Measurements from ENCODE around the gene TTF2. TPM values are rescaled to one million over a fixed set of nuclear protein-coding genes. Genes with fewer than 3 reads are reported as not detected.

The TTF2 gene
- 89.6 and 93.2 TPM in 2 replicates for total RNA-seq (2021; fragmentation: NEBNext Ultra II Directional; extraction: Animal tissue kit (Norgen Biotek cat#: 25700))
- polyA plus RNA-seq (2011; rRNA removed), result 16.9 and 27.5 TPM in 2 replicates
- polyA plus RNA-seq (2011; cell fraction: cytosol; rRNA removed), result 37.3 TPM
- 52.7 TPM for polyA plus RNA-seq (2011; cell fraction: nucleus; rRNA removed)
- 24.3 to 65.3 TPM (median 32.5 TPM) in 4 replicates for polyA plus RNA-seq (2012, experiment 1 of 2)
- polyA plus RNA-seq (2012, experiment 2 of 2), result 1.4 TPM
- polyA plus RNA-seq (2013, experiment 1 of 2), result 28.2 TPM
- 26.0 TPM for polyA plus RNA-seq (2013, experiment 2 of 2)
- polyA minus RNA-seq (2011; rRNA and poly(A)+ RNA removed), result 47.2 and 49.3 TPM in 2 replicates
- polyA minus RNA-seq (2011; cell fraction: cytosol; rRNA and poly(A)+ RNA removed), result 53.4 TPM
- polyA minus RNA-seq (2011; cell fraction: nucleus; rRNA and poly(A)+ RNA removed), result 90.0 TPM
- long read RNA-seq, experiment 1, full-length matches to known transcripts, result 2 of 40 reads
- long read RNA-seq, experiment 1, partial matches to known transcripts, result 11 of 40 reads
- long read RNA-seq, experiment 1, other reads (novel, unspliced or antisense), result 27 of 40 reads
- long read RNA-seq, experiment 2, partial matches to known transcripts, result 2 of 10 reads
- long read RNA-seq, experiment 2, other reads (novel, unspliced or antisense), result 8 of 10 reads

- Histone ChIP-seq H4K8ac (ENCODE audit: extremely low read depth, insufficient read depth, low read length) (peak within 1 kb of the TSS; percentile 92), H4K5ac (ENCODE audit: insufficient read length, low read depth, low read length) (peak within 1 kb of the TSS; percentile 88), H3K9me3 (ENCODE audit: insufficient read depth in 2 of 2, low read depth in 1 of 2, low read length in 1 of 2) (no peaks in the 10 kb centered on the region), H2BK20ac (ENCODE audit: low read length) (no peak within 1 kb of the TSS), H2BK15ac (ENCODE audit: low read length) (0 out of 2 replicates have a peak within 1 kb of the TSS, but pooled peaks have one; percentile 14), H3K27me3 (replicated peaks in 1 of 4; ENCODE audit: control insufficient read depth in 3 of 4, extremely low read depth in 1 of 4, insufficient read depth in 3 of 4, low read length in 3 of 4) (no peaks in the 10 kb centered on the region), H3K4me2 (ENCODE audit: insufficient read depth in 1 of 2, low read depth in 2 of 2, low read length in 2 of 2) (peak within 1 kb of the TSS; percentile 81 to 88), H4K91ac (replicated peaks; ENCODE audit: insufficient read length, low read length) (no peak within 1 kb of the TSS), H3K23me2 (ENCODE audit: low read depth, low read length) (peaks cover 3% of the 10 kb centered on the region; the same call in 1 of the 2 replicates), H2BK12ac (ENCODE audit: low read depth, low read length) (no peak within 1 kb of the TSS; the same call in 1 of the 2 replicates), H3K36me3 (ENCODE audit: control insufficient read depth in 2 of 4, insufficient read depth in 4 of 4, low read length in 3 of 4) (peaks cover 6 to 17% (median 11%) of the 10 kb centered on the region in 4 experiments; a peak in 6 of 8 replicates), H3K4ac (replicated peaks; ENCODE audit: insufficient read length, low read depth, low read length) (peak within 1 kb of the TSS; percentile 55), H2AFZ (ENCODE audit: low read length) (peak within 1 kb of the TSS; percentile 49; the same call in 1 of the 2 replicates), H3K9ac (replicated peaks in 1 of 4; ENCODE audit: extremely low read depth in 1 of 4, low read depth in 3 of 4, low read length in 3 of 4) (peak within 1 kb of the TSS; percentile 92 to 97 (median 96)), H3K4me3 (ENCODE audit: extremely low read depth in 1 of 4, insufficient read depth in 2 of 4, low read depth in 3 of 4, low read length in 4 of 4) (peak within 1 kb of the TSS; percentile 77 to 96 (median 90)), H2BK120ac (replicated peaks; ENCODE audit: low read depth, low read length) (no peak within 1 kb of the TSS), H2BK5ac (ENCODE audit: low read depth, low read length) (peak within 1 kb of the TSS; percentile 85), H2AK5ac (ENCODE audit: low read depth, low read length) (no peak within 1 kb of the TSS), H4K20me1 (replicated peaks in 1 of 2; ENCODE audit: control insufficient read depth in 1 of 2, insufficient read depth in 2 of 2, low read length in 2 of 2) (peaks cover 0 to 1% of the 10 kb centered on the region in 2 experiments), H3K23ac (ENCODE audit: insufficient read length) (no peak within 1 kb of the TSS), H3K79me2 (ENCODE audit: control insufficient read depth in 1 of 2, insufficient read depth in 2 of 2, low read length in 2 of 2) (peaks cover 0 to 17% of the 10 kb centered on the region in 2 experiments; a peak in 2 of 4 replicates), H3K79me1 (ENCODE audit: low read depth, low read length) (peaks cover 2% of the 10 kb centered on the region; the same call in 1 of the 2 replicates), H3K56ac (replicated peaks; ENCODE audit: insufficient read length, low read depth, low read length) (peak within 1 kb of the TSS; percentile 8), H3K14ac (ENCODE audit: insufficient read length) (no peak within 1 kb of the TSS), H3K18ac (ENCODE audit: extremely low read depth, low read length) (peak within 1 kb of the TSS; percentile 90), H3K27ac (ENCODE audit: low read depth, low read length) (peak within 1 kb of the TSS; percentile 92), H3K4me1 (replicated peaks in 1 of 4; ENCODE audit: control insufficient read depth in 3 of 4, insufficient read depth in 4 of 4, low read length in 3 of 4) (peaks cover 0 to 3% (median 1%) of the 10 kb centered on the region in 4 experiments; a peak in 1 of 7 replicates)
- 2% methylated on average over 48 of the region's 48 CpGs; no CpG with 5 or more reads in 1 of the 2 experiments for WGBS, 2 experiments (ENCODE audit: extremely low coverage in 1 of 2, insufficient coverage in 1 of 2, insufficient read length in 1 of 2, insufficient replicate concordance in 2 of 2, low coverage in 1 of 2, low lambda C conversion rate in 2 of 2, missing lambda C conversion rate in 1 of 2)
- FAIRE-seq (peak; percentile 91), DNase-seq (ENCODE audit: low read depth in 1 of 2, low spot score in 2 of 2) (peak; percentile 93 to 98)
- CTCF ChIA-PET (ENCODE audit: partially characterized antibody), result interaction anchor here (0.6 to 2.6 kb wide), 15 partner anchors 9 to 926 kb away, joined by 3 to 6 read pairs (median 3); partner anchors contain the start of gene IGSF3
- POLR2A ChIA-PET (ENCODE audit: partially characterized antibody), result interaction anchor here (0.6 to 3.4 kb wide), 38 partner anchors 9 to 1072 kb away, joined by 3 to 19 read pairs (median 3); partner anchors contain the start of genes CD58 and TRIM45
- TF ChIP-seq ASH2L (IDR thresholded peaks at IDR 0.05; ENCODE audit: low read length) (peak; percentile 89), EGR1 (IDR thresholded peaks at IDR 0.05; ENCODE audit: borderline replicate concordance, low read depth, low read length) (no peak), CBX5 (IDR thresholded peaks at IDR 0.05; ENCODE audit: low read depth, low read length) (no peak), POU5F1 (IDR thresholded peaks at IDR 0.05; ENCODE audit: low read depth, low read length) (no peak), RNF2 (IDR thresholded peaks at IDR 0.05; ENCODE audit: borderline replicate concordance, low read depth, low read length, missing control alignments, poor library complexity, severe bottlenecking) (no peak), SAP30 (IDR thresholded peaks at IDR 0.05; ENCODE audit: insufficient read depth, insufficient replicate concordance, low read length) (no peak), SP1 (IDR thresholded peaks at IDR 0.05; ENCODE audit: low read depth, low read length) (peak; percentile 92), JUND (IDR thresholded peaks at IDR 0.05; ENCODE audit: low read length) (no peak)
Observed at GRCh38 chr1:117059678-117060440, at the start of gene TTF2. TTF2 (plus strand) TSS chr1:117060326; CDS start chr1:117060347, 21 bp downstream.
